GM21529 (cell line): ENCODE measurements around the gene CTXN3.

ENCODE experiments used
- ATAC-seq: cut with Tn5 transposase; IDR thresholded peaks from one replicate; pipeline ENCODE4 v1.9.1; 2021; ENCODE audit not compliant: unreplicated experiment

The CTXN3 gene

DNA sequence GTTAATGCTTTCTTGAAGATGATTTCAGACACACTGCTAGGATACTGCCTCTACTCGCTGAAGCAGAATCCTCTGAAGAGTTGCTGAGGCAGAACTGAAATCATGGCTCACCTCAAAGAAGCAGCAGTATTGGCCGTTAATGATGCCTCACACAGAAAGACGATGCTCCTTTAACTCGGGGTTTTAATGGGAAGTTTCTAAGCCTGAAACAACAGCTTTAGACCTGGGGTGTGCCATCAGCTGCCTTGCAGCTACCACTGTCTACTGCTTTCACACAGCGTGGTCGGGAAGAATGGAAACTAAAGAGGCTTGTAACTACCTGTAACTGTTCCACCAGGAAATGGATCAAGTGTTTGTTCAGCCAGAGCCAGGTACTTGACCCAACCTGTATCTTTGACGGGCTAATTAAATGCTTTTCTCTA, at the start of gene CTXN3:
CTXN3 (plus strand) TSS at position 65 of the 422 bp plus-strand sequence. CDS start 8,440 bp downstream, outside the sequence.
- no peak for ATAC-seq

GRCh38 chr5:127599320-127599719, 49.6 kb upstream of the CTXN3 start:
- no peak for ATAC-seq

- no peak for ATAC-seq
Measured at GRCh38 chr5:127599847-127600246, 49.0 kb upstream of the CTXN3 start.

DNA sequence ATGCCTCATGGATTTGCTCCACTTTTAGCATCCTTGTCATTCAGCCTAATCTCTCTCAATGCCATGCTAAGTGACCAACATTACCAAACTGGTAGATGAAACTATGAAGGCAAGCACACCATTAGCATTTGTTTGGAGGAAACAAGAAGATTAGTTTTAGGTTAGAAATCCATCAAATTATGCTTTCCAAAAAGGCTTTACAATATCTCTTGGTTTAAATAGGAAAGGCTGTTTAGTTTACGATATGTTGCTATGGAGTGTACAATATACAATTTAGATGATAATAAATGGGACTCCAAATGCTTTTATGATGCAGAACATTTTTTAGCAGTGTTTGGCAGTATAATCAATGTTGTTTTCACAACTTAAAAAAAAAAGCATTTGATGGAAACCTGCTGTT, 47.8 kb upstream of the CTXN3 start:
- no peak for ATAC-seq

DNA sequence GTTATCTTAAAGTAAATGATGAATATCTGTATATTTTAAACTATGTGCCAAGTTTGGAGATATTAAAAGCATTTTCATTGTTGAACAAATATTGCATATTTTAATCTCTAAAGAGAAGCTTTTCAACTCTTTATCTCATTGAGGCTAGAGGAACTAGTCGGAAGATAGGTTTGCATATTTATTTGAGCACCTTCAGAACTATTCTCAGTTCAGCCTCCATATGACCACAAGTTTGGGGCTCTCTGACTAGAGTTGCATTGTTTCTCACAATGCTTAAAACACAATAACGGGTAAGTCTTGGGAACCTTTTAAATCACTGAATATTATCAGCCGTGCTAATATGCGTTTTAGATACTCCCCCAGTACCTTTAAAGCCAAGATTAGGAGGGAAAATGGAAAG, 47.3 kb upstream of the CTXN3 start:
- ATAC-seq: no peak

DNA sequence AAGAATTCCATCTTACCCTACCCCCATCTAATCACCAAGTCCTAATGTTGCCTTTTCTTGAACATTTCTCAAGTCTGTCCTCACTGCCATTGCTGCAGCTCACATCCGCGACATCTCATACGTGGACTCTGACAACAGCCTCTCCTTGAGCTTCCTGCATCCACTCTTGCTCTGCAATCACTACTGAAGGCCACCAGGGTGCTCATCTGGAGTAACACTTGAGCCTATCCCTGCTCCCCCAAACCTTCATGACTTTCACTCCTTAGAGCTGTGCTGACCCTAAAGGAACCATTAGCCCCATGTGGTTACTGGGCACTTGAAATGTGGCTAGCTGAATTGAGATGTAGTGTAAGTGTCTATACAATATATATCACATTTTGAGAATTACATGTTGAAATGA, 46.4 kb upstream of the CTXN3 start:
- ATAC-seq: no peak

- no peak for ATAC-seq
Measured at GRCh38 chr5:127602896-127603844, 45.7 kb upstream of the CTXN3 start.

GRCh38 chr5:127608077-127608660, 40.7 kb upstream of the CTXN3 start:
- ATAC-seq: no peak

DNA sequence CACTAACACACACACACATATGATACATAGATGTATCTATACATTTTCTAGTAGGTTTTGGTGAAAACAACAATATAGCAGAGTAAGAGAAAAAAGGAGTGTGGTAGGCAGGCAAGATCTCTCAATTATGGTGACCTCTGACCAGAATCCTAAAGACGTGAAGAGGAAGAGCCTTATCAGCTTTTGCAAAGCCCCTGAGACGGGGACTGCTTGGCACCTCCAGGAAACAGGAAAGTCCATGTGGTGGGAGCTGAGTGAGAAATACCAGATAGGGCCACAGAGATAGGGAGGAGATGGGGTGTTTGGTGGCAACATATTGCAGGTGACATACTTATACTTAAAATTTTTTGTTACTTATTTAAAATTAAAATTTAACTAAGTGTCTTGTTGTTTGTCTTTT, 39.9 kb upstream of the CTXN3 start:
- ATAC-seq: no peak

DNA sequence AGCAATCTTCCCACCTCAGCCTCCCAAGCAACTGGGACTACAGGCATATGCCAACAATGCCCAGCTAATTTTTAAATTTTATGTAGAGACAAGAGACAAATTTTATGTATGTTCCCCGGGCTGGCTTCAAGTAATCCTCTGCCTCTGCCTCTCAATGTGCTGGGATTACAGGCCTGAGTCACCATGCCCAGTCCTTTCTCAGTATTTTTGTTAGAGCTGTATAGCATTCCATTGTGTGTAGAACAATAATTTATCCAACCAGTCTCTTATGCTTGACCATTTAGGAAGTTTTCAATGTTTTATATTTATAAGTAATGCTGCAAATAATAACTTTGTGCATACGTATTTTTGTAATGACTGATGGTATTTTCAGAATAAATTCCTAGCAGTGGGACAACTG, 38.9 kb upstream of the CTXN3 start:
- ATAC-seq: no peak

DNA sequence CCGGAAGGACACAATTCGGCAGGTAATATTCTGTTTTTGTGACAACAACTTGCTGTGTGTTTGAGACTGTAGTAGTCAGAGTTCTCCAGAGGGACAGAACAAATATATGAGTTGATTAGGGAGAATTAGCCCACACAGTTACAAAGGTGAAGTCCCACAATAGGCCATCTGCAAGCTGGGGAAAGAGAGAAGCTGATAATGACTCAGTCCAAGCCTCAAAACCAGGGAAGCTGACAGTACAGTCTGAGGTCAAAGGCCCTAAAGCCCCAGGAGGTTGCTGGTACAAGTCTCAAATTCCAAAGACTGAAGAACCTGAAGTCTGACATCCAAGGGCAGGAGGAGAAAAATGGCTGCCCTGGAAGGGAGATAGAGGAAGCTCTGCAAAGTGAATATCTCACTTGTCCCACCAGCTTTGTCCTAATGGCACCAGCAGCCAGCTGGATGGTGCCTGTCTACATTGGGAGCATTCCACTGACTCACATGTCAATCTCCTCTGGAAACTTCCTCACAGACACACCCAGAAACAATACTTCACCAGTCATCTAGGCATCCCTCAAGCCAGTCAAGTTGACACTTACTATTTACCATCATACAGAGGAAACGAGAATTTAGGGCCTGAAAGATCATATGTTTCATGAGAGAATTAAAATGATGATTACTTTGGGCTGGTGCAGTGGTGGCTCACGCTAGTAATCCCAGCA, 36.3 kb upstream of the CTXN3 start:
- ATAC-seq: no peak

GRCh38 chr5:127615916-127616315, 33.0 kb upstream of the CTXN3 start:
- ATAC-seq: no peak

DNA sequence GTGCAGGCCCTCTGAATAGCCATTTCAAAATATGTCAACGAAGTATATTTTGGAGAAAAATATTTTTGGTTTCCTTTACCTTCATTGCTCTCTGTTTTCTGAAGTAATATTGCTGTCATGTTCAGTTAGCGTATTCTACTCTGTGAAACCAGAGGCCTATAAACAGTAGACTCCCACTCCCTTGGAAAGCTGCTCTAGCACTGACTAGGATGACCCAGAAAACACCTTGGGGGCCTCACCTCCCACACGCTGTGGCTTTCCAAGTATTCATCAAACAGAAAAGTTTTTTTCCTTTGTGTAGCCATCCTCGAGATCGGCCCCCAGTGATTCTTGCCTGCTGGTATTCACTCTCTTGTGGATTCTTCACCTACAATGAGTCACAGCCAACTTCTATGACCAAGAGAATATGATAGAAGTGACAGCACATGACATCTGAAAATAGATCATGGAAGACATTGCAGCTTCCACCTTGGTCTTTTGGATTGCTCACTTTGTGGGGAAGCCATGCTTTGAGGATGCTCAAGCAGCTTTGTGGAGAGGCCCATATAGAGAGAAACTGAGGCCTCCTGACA, 28.9 kb upstream of the CTXN3 start:
- ATAC-seq: no peak

GRCh38 chr5:127621601-127622325, 27.1 kb upstream of the CTXN3 start:
- ATAC-seq: no peak

GRCh38 chr5:127634007-127634406, 14.9 kb upstream of the CTXN3 start:
- ATAC-seq: no peak

- no peak for ATAC-seq
Measured at GRCh38 chr5:127639828-127640227, 9.1 kb upstream of the CTXN3 start.

- ATAC-seq: no peak
Measured at GRCh38 chr5:127642949-127643348, 5.9 kb upstream of the CTXN3 start.

DNA sequence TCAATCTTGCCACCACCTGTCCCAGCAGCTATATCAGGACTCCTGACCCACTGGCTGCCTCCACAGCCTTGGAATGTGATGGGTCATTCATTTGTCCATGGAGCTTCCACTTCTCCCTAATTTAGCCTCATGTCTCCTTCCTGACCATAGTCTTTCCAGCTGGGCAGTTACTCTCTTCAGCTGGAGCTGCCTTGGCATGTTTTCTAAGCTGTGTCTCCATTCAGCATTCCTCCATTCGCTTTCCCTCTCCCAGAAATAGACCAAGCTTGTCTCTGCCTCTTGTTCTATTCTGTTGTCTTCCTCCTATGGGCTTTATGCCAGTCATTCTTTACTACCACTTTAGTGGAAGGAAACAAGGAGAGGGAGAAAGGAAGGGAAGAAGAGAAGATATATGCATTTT, 5.3 kb upstream of the CTXN3 start:
- ATAC-seq: no peak

DNA sequence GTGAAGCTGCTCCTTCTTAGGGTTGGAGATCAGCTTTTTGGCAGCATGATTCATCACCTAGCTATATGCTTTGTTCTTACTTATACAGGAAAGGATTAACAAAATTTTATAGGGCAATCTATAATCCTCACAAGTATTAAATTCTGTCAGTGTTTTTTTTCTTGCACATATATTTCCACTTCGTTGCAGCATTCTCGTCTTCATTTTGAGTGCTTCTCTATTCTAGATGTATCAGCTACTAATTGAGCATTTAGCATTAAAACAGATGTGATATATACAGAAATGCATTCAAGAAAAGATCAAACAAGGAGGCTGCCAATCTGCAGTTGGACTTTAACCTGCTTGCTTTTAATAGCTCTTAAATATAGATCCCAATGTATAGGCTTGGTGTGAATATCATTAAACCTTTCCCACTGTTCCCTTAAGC, 3.6 kb upstream of the CTXN3 start:
- no peak for ATAC-seq

GRCh38 chr5:127647361-127647958, 1.4 kb upstream of the CTXN3 start:
- ATAC-seq: no peak
